Esophagus (tissue), 2 donors: ENCODE data around the gene CTSZ. TPM values are rescaled to one million over a fixed set of nuclear protein-coding genes. Genes with fewer than 3 reads are reported as not detected.

Experiments used
- polyA plus RNA-seq, 2 donors: library from polyadenylated mRNA; stranded (reverse); fragments of 200-250 nt; gene quantifications; one replicate each; pipeline ENCODE4 v1.2.3, GENCODE V29; 2013
- donor health status: healthy with polysubstance abuse.
- donor health status: Bipolar disorder and iron deficiency.

Gene CTSZ
- polyA plus RNA-seq, 2 donors: 17.0 to 41.9 TPM

Other genes starting within 250 kb of the CTSZ start
- under 1 TPM; 0.09 to 0.49 TPM for gene GNAS-AS1, start 156.4 kb downstream of the CTSZ start, polyA plus RNA-seq
- gene GNAS, start 154.5 kb downstream of the CTSZ start, polyA plus RNA-seq: 1,000 to 10,000 TPM in 1 of 2 donors, 100 to 1,000 TPM in 1; 590 to 1,519 TPM
- 10 to 100 TPM; 36.6 to 38.2 TPM for gene NELFCD, start 26.0 kb downstream of the CTSZ start, polyA plus RNA-seq
- under 1 TPM in 1 of 2 donors, not detected in 1; 0.04 TPM for gene TUBB1, start 12.2 kb upstream of the CTSZ start, polyA plus RNA-seq
- gene ATP5F1E, start 25.1 kb upstream of the CTSZ start, polyA plus RNA-seq: 10 to 100 TPM; 36.3 to 50.1 TPM
- 10 to 100 TPM; 25.0 to 38.1 TPM for gene PRELID3B, start 35.5 kb upstream of the CTSZ start, polyA plus RNA-seq
- under 1 TPM; 0.09 to 0.16 TPM for gene ZNF831, start 156.6 kb upstream of the CTSZ start, polyA plus RNA-seq